DMS53 (cell line): ENCODE data around the gene SERPINB7.
A peak's percentile ranks its signal among the peaks of the same experiment; 100 is the strongest.

ENCODE experiments used
- DNase-seq: peaks from one replicate; lab custom pipeline; 2025; lab: John Stamatoyannopoulos, UW

Gene SERPINB7

GRCh38 chr18:63787673-63788072, 12.5 kb downstream of the SERPINB7 start:
- DNase-seq: no peak

DNA sequence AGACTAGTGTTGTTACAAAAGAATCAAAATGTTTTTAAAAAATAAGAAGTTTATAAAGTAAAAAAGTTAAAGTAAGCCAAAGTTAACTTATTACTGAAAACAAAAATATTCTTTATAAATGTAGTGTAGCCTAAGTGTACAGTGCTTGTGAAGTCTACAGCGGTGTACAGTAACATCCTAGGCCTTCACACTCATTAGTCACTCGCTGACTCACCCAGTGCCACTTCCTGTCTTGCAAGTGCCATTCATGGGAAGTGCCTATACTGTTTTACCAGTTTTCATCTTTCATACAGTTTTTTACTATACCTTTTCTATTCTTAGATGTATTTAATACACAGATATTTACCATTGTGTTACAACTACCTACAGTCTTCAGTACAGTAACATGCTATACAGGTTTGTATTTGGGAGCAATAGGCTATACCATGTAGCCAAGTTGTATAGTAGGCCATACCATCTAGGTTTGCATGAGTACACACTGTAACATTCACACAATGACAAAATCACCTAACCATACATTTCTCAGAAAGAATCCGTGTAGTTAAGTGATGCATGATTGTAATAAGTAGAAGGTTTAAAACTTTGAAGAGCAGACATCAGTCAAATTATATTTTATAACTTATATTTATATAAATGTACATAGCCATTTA, 13.4 kb downstream of the SERPINB7 start:
- peak; percentile 95 for DNase-seq

DNA sequence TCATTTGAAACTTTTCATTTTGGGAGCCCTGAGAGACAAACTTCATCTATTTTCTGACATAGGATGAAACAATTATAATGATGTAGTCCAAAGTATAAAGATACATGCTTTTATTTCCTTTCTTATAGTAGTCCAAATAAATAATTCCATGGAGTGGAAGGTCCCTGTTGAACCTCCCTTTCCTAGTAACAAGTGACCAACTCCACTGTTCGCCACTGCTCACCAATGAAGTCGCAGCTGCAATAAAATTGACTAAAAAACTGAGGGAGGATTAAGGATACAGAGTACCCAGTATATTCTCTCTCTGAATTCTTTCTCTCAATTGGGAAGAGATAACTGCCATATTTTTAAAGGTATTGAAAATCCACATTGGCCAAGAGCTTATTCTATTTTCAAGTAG, 14.1 kb downstream of the SERPINB7 start:
- no peak for DNase-seq

- DNase-seq: no peak
Measured at GRCh38 chr18:63795606-63796005, 20.4 kb downstream of the SERPINB7 start.

DNA sequence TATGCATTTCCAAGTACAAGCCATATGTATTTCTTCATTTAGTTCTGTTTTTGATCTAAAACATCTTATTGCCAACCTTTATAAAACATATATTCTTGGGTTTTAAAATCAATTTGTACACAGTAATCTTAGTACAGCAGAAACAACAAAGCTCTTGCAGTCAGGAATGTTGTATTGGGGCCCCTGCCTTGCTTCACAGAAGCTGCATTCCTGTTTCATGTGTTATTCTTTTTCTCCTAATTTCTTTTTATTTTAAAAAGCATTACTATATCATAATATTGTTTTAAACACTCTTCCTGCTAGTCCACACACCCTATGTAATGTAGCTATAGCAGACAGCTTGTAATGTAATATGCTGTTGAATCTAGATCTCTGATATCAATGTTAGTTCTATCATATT, 24.0 kb downstream of the SERPINB7 start:
- no peak for DNase-seq

GRCh38 chr18:63801343-63801742, 26.1 kb downstream of the SERPINB7 start:
- DNase-seq: no peak

DNA sequence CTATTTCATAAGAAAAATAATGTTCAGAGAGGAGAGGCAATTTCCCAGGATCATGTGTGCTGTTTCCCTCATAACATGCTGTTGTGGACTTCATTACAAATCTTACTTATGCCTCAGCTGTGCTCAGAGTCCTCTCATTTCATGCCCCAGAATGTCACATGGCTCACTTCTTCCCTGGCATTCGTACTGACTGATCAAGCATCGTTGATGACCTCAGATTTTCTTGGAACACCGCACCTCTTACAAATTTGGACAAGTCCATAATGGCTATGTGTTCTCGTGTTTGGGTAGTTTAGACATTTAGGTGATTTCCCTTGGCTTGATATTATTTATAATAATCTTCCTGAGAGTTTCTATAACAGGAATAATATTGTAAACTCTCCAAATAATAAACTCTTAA, 32.9 kb downstream of the SERPINB7 start:
- no peak for DNase-seq

GRCh38 chr18:63817441-63818051, 42.3 kb downstream of the SERPINB7 start:
- no peak for DNase-seq

DNA sequence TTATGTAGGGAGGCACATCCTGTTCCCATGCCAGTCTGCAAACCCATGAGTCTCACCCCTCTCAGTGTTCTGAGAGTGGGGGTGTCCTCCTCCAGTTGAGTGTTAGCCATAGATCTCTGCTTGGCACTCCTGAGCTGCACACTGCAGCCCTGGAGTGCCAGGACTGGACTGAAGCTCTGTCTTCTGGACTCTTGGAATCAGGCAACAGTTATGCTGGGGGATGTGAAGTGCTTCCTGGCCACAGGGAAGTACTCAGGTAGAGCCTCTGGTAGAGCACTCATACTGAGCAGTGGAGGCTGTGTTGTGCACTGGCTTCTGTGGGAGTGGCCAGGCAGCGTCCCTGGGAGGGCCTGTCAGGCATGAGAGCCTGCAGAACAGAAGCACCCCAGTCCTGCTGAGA, 43.0 kb downstream of the SERPINB7 start:
- DNase-seq: no peak

DNA sequence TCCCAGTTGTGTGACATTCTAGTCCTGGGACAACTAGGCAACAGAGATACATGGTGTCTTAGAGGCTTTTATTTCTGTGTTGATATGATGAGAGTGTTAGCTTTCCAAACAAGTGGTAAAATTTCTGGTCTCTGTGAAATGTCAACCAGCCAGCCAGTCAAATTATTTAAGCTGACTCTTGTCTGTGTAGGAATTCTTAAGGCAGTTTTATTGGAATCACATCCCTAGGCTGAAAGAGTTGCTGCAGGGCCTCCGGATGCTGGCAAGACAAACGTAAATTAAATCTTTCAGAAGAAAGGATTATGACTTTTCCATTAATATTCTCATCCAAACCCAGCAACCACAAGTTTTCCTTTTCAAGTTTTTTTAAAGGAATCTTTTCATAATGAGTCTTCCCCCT, 44.6 kb downstream of the SERPINB7 start:
- DNase-seq: no peak

- peak; percentile 14 for DNase-seq
Measured at GRCh38 chr18:63820694-63821093, 45.5 kb downstream of the SERPINB7 start.

DNA sequence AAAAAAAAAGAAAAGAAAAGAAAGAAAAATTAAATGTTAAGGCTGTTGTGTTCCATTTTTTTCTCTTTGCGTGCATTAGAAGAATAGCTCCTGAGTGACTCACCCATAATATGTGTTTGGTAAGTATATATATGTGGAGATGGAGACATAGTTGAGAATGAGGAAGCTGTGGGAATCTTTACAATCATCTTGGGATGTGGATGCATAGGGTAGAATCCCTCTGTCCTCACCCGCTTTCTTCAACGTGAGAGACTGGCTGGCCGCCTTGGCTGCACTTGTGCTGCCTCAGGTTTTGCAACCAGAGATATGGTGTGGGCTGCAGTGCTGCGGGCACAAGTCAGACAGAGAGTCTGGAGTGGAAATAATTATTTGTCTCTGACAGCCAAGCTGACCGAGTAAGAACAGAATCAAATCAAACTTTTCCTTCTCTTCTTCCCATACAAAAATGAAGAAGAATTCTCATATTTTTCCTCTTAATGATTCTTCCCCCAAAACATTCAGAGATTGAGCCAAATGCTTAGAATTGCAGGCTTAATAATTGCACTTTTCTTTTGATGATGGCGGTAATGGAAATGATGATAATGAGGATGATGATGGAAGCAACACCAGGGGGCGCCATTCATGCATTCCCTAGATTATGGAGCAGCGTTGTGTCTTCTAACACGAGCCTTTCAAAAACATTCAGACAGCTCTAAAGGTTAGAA, 48.5 kb downstream of the SERPINB7 start:
- DNase-seq: peak; percentile 46

- DNase-seq: no peak
Measured at GRCh38 chr18:63824220-63824525, 49.0 kb downstream of the SERPINB7 start.

DNA sequence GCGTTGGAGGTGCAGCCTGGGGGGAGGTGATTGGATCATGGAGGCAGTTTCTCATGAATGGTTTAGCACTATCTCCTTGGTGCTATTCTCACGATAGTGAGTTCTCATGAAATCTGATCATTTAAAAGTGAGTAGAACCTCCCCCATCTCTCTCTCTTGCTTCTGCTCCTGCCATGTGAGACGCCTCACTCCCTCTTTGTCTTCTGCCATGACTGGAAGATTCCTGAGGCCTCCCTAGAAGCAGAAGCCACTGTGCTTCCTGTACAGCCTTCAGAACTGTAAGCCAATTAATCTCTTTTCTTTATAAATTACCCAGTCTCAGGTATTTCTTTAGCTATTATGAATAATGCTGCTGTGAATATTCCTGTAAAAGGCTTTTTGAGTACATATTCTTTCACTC, 52.9 kb downstream of the SERPINB7 start:
- no peak for DNase-seq

DNA sequence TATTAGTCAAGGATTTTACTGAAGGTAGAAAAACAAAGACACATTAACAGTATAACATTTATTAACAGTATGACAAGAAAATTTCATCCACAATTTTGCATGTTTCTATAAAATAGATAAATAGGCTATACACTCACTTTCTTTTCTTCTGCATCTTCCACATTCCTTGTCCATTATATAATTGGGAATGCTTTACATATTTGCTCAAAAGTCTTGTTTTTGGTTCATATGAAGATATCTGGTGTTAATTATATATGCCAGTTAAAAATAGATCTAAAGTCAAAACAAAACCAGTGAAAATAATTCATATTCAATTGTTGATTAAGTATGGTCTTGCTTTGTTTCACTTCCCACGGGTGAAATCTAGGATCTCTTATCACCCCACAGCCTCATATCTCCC, 53.4 kb downstream of the SERPINB7 start:
- DNase-seq: no peak

DNA sequence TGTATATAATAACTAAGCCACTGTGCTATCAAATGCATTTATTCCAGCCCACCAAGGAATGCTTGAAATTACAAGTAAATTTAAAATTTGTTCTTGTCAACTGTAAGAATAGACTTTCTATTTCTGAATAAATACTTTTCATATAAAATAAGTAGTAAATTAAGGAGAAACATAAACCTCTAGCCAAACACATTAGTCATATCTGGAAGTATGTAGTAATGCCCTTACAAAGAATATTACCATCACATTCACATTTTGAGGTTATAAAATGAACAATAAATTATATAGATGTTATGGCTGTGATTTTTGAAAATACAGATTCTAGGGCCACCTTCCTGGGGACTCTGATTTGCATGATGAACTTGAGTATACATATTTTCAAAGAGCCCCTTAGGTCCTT, 54.7 kb downstream of the SERPINB7 start:
- DNase-seq: no peak

DNA sequence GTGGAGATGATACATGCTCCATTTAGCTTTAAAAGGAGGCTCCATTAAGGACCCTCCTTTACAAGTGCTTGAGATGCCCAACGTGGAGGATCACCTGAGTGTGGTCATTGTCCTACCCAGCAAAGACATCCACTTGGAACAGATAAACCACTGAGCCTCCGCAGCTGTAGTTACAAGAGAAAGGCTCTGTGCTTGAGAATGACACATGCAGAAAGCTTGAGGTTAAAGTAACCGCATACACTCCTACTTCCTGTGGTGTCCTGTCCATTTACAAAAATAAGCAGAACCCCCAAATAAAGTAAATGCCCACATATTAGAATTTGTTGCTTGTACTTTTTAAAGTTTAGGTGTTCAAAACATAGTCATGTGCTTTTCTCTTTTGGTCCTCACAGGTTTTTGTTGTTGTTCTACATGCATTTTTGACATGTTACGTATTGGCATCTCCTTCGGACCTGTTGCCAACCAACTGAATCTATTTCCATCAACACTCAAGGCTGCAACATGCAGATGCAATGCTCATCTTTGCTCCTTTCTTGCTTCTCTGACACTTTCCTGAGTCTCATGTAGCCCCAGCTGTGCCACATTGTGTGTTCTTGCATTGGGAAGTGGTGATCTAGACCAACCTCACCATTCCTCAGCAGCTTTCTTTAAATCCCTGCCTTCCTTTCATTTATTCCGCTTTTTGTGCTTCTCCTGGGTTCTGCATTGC, 56.0 kb downstream of the SERPINB7 start:
- no peak for DNase-seq

DNA sequence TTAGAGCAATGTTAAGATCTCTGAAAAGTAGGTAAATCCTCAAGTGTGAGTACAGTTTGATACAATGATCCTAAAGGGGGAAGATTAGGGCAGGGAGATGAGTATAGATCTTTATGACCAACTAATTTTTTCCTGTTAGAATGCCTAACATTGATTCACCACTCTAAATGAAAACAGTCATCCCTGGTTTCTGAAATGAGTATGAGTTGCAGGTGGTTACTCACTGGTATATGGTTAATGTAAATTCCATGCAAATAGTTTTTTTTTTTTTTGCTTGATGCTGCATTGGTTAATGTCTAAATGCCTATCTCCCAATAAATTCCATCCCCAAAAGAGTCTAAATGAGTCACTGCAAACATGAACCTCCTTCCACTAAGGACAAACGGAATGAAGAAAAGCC, 57.3 kb downstream of the SERPINB7 start:
- no peak for DNase-seq

DNA sequence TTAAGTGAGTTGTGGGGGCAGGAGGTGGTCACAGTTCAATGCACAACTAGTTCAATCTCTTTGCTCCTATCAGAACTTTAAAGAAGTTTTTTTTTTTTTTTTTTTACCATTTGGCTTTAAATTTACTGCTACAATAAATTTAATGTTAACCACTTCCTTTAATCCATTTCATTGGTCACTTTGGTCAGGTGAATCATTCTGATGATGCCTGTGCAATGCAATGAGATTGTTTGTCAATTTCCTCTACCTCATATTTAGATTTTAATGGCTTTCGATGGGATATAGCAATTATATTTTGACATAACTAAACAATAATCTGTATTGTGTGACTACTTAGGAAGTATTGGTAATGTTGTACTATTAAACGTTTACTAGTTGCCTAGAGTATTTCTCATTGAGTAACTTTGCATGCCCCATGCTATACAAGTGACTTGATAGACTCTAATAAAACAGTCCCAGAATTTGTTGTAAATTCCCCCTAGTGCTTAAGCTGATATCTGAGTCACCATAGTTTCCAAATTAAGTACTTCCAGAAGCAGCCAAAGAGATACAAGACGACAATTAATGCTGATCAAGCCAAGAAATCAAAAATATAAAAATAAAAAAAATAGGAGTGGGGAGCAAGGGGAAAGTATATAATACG, 59.4 kb downstream of the SERPINB7 start:
- no peak for DNase-seq

- DNase-seq: no peak
Measured at GRCh38 chr18:63836456-63836855, 61.2 kb downstream of the SERPINB7 start.

- DNase-seq: no peak
Measured at GRCh38 chr18:63837590-63837989, 62.4 kb downstream of the SERPINB7 start.

GRCh38 chr18:63843008-63843407, 67.8 kb downstream of the SERPINB7 start:
- DNase-seq: no peak

DNA sequence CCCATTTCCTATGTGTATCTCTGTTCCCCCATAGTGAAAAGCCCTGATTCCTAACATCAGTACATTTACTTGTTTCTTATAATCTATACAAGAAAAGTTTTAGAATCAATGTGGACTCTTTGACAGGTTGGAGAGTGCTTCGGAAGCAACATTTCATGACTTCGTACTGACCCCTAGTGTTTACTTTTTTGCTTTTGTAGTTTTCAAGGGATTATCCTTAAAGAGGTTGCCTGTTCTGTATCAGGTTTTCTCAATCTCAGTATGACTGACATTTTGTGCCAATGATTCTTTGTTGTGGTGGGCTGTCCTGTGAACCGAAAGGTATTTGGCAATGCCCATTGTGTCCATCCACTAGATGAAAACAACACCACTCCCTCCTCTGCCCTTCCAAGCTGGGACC, 69.0 kb downstream of the SERPINB7 start:
- DNase-seq: peak; percentile 80
